ENCODE measurements around the gene BACE2. TPM values are rescaled to one million over a fixed set of nuclear protein-coding genes. Genes with fewer than 3 reads are reported as not detected.

The BACE2 gene
- total and polyA plus RNA-seq, 2 of the 13 experiments (the other 11 are each of a cell fraction or from before 2014, with no cell fraction given), result 0.07 to 0.11 TPM

DNA sequence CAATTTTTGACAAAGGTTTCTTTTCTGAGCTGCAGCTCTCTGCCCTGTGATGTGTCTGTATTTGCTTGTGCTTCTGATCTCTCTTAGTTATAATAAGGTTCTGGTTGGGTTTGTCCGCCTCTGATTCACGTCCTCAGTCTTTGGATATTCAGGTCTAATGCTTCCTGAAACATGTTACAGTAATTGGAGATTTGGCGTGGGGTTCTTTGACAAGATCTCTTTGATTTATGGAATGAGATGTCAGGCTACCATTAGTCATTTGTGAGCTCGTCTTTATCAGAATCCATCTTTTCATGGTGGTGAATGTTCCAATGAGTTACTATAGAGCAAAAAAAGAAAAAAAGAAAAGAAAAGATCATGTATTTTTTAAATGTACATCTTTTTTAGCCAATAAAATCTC lies 62.5 kb downstream of the BACE2 start:
- WGBS (ENCODE audit: low lambda C conversion rate), result 4% methylated on average over 4 of the region's 4 CpGs
- no peak for ATAC-seq

DNA sequence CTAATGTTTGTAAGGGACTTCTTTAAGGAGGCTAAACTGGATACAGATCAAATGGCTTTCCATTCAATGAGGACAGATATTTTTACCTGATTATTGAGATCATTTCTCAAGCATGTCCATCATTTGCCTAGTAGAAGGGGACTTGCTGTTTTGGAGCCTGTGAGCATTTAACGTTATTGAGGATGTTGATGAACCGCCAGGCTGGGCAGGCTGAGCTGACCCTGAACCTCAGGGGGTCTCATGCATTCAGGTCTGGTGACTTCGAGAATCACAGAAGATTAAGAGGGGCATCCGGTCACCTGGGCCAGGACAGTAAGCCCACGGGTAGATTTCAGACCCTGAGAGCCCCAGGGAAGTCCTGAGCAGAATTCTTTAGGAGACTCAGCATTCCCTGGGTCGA lies 63.1 kb downstream of the BACE2 start:
- H3K79me2 ChIP-seq (ENCODE audit: insufficient read depth, low read length), result no peaks in the 10 kb centered on the region
- in situ Hi-C loops (cut with HindIII; ENCODE audit: extremely low pct_ligation_motif_present, low pct_unique_long_range_greater_than_20kb), result no loop called here
- WGBS (ENCODE audit: low lambda C conversion rate), result 3% methylated on average over 5 of the region's 6 CpGs
- no peak overlapping the region for H3K4me2 ChIP-seq (ENCODE audit: low read depth, low read length)
- peaks cover 0 to 6% of the 10 kb centered on the region in 2 experiments; a peak in 1 of 5 replicates for H3K27me3 ChIP-seq (ENCODE audit: control insufficient read depth in 1 of 2, insufficient read depth in 2 of 2, low read length in 2 of 2)
- H3K27ac ChIP-seq (ENCODE audit: extremely low read length, insufficient read depth, low read length), result no peak overlapping the region
- H3K4me3 ChIP-seq (replicated peaks in 1 of 3; ENCODE audit: insufficient read depth in 1 of 3, low read depth in 2 of 3, low read length in 3 of 3), result no peak overlapping the region
- no peak overlapping the region for H2AFZ ChIP-seq (ENCODE audit: low read length)
- intact Hi-C loops (cut with micrococcal nuclease; ENCODE audit: unreplicated experiment), result no loop called here
- no peaks in the 10 kb centered on the region for H3K36me3 ChIP-seq (replicated peaks in 1 of 2; ENCODE audit: control insufficient read depth in 1 of 2, insufficient read depth in 2 of 2, low read length in 2 of 2)
- ChIA-PET CTCF (ENCODE audit: low intra/inter-chr PET ratio, low total read pairs) (no interaction called here), POLR2A (no interaction called here)
- FAIRE-seq, result no peak
- no peak for ATAC-seq
- DNase-seq (ENCODE audit: low spot score), result no peak
- H4K20me1 ChIP-seq (ENCODE audit: insufficient read depth, low read length), result no peaks in the 10 kb centered on the region
- peaks cover 12% of the 10 kb centered on the region for H3K4me1 ChIP-seq (ENCODE audit: insufficient read depth, low read length)
- H3K9ac ChIP-seq (ENCODE audit: insufficient read depth, low read depth, low read length), result no peak overlapping the region
- no peaks in the 10 kb centered on the region for H3K9me3 ChIP-seq (ENCODE audit: low read length)
- no TSS peak for BruUV-seq (replicated peaks)
- TF ChIP-seq ZNF577 (CRISPR knock-in tag; IDR thresholded peaks at IDR 0.05; ENCODE audit: borderline replicate concordance, low read depth), result no peak
- no peak for TF ChIP-seq ZBTB20 (CRISPR knock-in tag; IDR thresholded peaks at IDR 0.05; ENCODE audit: borderline replicate concordance, low read depth)
- no peak for TF ChIP-seq ZBTB10 (CRISPR knock-in tag; IDR thresholded peaks at IDR 0.05; ENCODE audit: borderline replicate concordance)
- TF ChIP-seq SAP130 (CRISPR knock-in tag; IDR thresholded peaks at IDR 0.05; ENCODE audit: low read depth), result no peak
- TF ChIP-seq ISL2 (CRISPR knock-in tag; IDR thresholded peaks at IDR 0.05), result no peak
- TF ChIP-seq ZNF562 (CRISPR knock-in tag; IDR thresholded peaks at IDR 0.05; ENCODE audit: borderline replicate concordance), result no peak
- no peak for TF ChIP-seq CREB3 (CRISPR knock-in tag; IDR thresholded peaks at IDR 0.05)

More for the DNA sequence above, 62.5 kb downstream of the BACE2 start:
- Histone ChIP-seq H3K79me2 (ENCODE audit: insufficient read depth, low read length) (no peaks in the 10 kb centered on the region), H3K27ac (ENCODE audit: extremely low read length, insufficient read depth, low read length) (no peak overlapping the region), H3K4me1 (ENCODE audit: insufficient read depth, low read length) (peaks cover 12% of the 10 kb centered on the region), H3K36me3 (replicated peaks in 1 of 2; ENCODE audit: control insufficient read depth in 1 of 2, insufficient read depth in 2 of 2, low read length in 2 of 2) (no peaks in the 10 kb centered on the region), H3K9me3 (ENCODE audit: low read length) (no peaks in the 10 kb centered on the region), H3K9ac (ENCODE audit: insufficient read depth, low read depth, low read length) (no peak overlapping the region), H3K4me2 (ENCODE audit: low read depth, low read length) (no peak overlapping the region), H3K4me3 (replicated peaks in 1 of 3; ENCODE audit: insufficient read depth in 1 of 3, low read depth in 2 of 3, low read length in 3 of 3) (no peak overlapping the region), H4K20me1 (ENCODE audit: insufficient read depth, low read length) (no peaks in the 10 kb centered on the region), H3K27me3 (ENCODE audit: control insufficient read depth in 1 of 2, insufficient read depth in 2 of 2, low read length in 2 of 2) (peaks cover 0 to 6% of the 10 kb centered on the region in 2 experiments; a peak in 1 of 5 replicates), H2AFZ (ENCODE audit: low read length) (no peak overlapping the region)
- BruUV-seq (replicated peaks), result no TSS peak
- ChIA-PET CTCF (ENCODE audit: low intra/inter-chr PET ratio, low total read pairs) (no interaction called here), POLR2A (no interaction called here)
- in situ Hi-C loops (cut with HindIII; ENCODE audit: extremely low pct_ligation_motif_present, low pct_unique_long_range_greater_than_20kb) (no loop called here), intact Hi-C loops (cut with micrococcal nuclease; ENCODE audit: unreplicated experiment) (no loop called here)
- FAIRE-seq (no peak), DNase-seq (ENCODE audit: low spot score) (no peak)
- no peak for TF ChIP-seq RFXANK (CRISPR knock-in tag; IDR thresholded peaks at IDR 0.05)
- no peak for TF ChIP-seq ARID2 (CRISPR knock-in tag; IDR thresholded peaks at IDR 0.05; ENCODE audit: borderline replicate concordance)
- TF ChIP-seq NFKBIZ (CRISPR knock-in tag; IDR thresholded peaks at IDR 0.05), result no peak
- no peak for TF ChIP-seq ZNF354B (CRISPR knock-in tag; IDR thresholded peaks at IDR 0.05)
- TF ChIP-seq, protein P1, sequence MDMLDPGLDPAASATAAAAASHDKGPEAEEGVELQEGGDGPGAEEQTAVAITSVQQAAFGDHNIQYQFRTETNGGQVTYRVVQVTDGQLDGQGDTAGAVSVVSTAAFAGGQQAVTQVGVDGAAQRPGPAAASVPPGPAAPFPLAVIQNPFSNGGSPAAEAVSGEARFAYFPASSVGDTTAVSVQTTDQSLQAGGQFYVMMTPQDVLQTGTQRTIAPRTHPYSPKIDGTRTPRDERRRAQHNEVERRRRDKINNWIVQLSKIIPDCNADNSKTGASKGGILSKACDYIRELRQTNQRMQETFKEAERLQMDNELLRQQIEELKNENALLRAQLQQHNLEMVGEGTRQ (IDR thresholded peaks at IDR 0.05; ENCODE audit: low read depth, low read length), result no peak
- TF ChIP-seq, protein P1 (CRISPR knock-in tag; IDR thresholded peaks at IDR 0.05; ENCODE audit: borderline replicate concordance), result no peak
- no peak for TF ChIP-seq MIER3 (CRISPR knock-in tag; IDR thresholded peaks at IDR 0.05; ENCODE audit: borderline replicate concordance)
